DOHH2 (cell line): ENCODE results near the gene MYCBP.

Experiments used
- H3F3A ChIP-seq: fragments of 200-600 bp; sonication (generic), shearing (Covaris generic); 2 replicates; pipeline ENCODE4 v1.6.0; 2016; ENCODE audit warnings: antibody characterized with exemption, mild to moderate bottlenecking; ENCODE audit not compliant: control insufficient read depth, insufficient read depth
- H3K27ac ChIP-seq: fragments of 200-600 bp; sonication (generic); 2 replicates; pipeline ENCODE4 v1.5.1; 2014; ENCODE audit warnings: low read depth, mild to moderate bottlenecking, low read length, moderate library complexity
- H3K27me3 ChIP-seq: fragments of 200-600 bp; sonication (generic); 2 replicates; pipeline ENCODE4 v1.6.1; 2014; ENCODE audit warnings: mild to moderate bottlenecking, low read length, mixed read lengths; ENCODE audit not compliant: control insufficient read depth
- H3K36me3 ChIP-seq: fragments of 200-600 bp; sonication (generic); 2 replicates; pipeline ENCODE4 v1.6.1; 2014; ENCODE audit warnings: mild to moderate bottlenecking, low read length, moderate library complexity, mixed read lengths; ENCODE audit not compliant: control insufficient read depth
- H3K4me1 ChIP-seq: fragments of 200-600 bp; sonication (generic); 2 replicates; pipeline ENCODE4 v1.6.1; 2014; ENCODE audit warnings: mild to moderate bottlenecking, low read length, mixed read lengths; ENCODE audit not compliant: control insufficient read depth
- H3K4me2 ChIP-seq: fragments of 200-600 bp; sonication (generic); 2 replicates; pipeline ENCODE4 v1.6.0; 2014; ENCODE audit warnings: mild to moderate bottlenecking, low read length, moderate library complexity
- H3K4me3 ChIP-seq: fragments of 200-600 bp; sonication (generic); 2 replicates; pipeline ENCODE4 v1.5.1; 2014; ENCODE audit warnings: mild to moderate bottlenecking, low read length, mixed read lengths
- H3K79me2 ChIP-seq: fragments of 200-600 bp; sonication (generic); 2 replicates; pipeline ENCODE4 v1.6.1; 2014; ENCODE audit warnings: mild to moderate bottlenecking, low read length, mixed read lengths; ENCODE audit not compliant: control insufficient read depth
- H3K9me2 ChIP-seq: fragments of 200-600 bp; sonication (generic); replicated peaks from 2 replicates; pipeline ENCODE4 v1.6.1; 2014; ENCODE audit warnings: mild to moderate bottlenecking, low read length, mixed read lengths; ENCODE audit not compliant: control insufficient read depth
- H3K9me3 ChIP-seq: fragments of 200-600 bp; sonication (generic); 2 replicates; pipeline ENCODE4 v1.6.1; 2014; ENCODE audit warnings: antibody characterized with exemption, low read length, mixed read lengths; ENCODE audit not compliant: control insufficient read depth, insufficient read depth
- H4K20me1 ChIP-seq: fragments of 200-600 bp; sonication (generic); 2 replicates; pipeline ENCODE4 v1.6.0; 2014; ENCODE audit warnings: low read depth, mild to moderate bottlenecking, antibody characterized with exemption, low read length, moderate library complexity; ENCODE audit not compliant: control insufficient read depth, insufficient read depth
- EZH2phosphoT487 ChIP-seq: fragments of 200-600 bp; sonication (generic); IDR thresholded peaks from 2 replicates; pipeline ENCODE4 v1.6.1; 2017; ENCODE audit warnings: borderline replicate concordance, mild to moderate bottlenecking, antibody characterized with exemption, low read length, moderate library complexity, mixed read lengths
- TF ChIP-seq, protein P1 (sequence below): fragments of 200-600 bp; sonication (generic); IDR thresholded peaks from one replicate; pipeline ENCODE4 v1.5.1; 2014; ENCODE audit warnings: antibody characterized with exemption, mild to moderate bottlenecking, low read depth, low read length; ENCODE audit not compliant: poor library complexity, severe bottlenecking

The MYCBP gene

DNA sequence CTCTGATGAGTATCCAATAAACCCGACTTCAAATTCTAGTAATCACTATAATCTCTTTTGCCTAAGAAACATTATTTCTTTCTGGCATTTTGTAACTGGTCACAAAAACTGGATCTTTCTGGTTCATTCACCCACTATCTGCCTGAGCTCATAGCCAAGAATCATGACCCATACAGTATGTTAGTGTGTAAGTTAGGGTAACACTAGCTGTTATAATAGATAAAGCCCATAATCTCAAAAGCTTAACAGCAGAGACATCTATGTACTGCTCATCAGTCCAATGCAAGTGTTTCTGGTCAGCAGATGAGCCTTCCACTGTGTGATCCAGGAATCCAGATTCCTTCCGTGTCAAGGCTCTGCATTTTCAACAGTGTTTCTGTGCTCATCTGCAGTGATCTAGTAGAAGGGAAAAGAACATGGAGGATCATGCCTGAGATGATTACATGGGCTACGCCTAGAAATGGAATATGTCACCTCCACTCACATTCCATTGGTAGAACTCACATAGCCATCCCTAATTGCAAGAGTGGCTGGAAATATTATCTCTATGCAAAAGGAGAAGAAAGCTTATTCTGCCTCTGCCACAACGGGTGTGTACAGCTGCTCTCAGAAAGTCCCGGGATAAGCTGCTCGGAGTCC, 41.3 kb downstream of the MYCBP start:
- Histone ChIP-seq H3K36me3 (no peaks in the 10 kb centered on the region), H4K20me1 (no peaks in the 10 kb centered on the region), H3K9me2 (no peaks in the 10 kb centered on the region), H3K4me3 (no peak overlapping the region), H3K79me2 (no peaks in the 10 kb centered on the region), H3K9me3 (no peaks in the 10 kb centered on the region), H3K4me1 (no peaks in the 10 kb centered on the region), H3K27me3 (peaks cover 25% of the 10 kb centered on the region), H3K4me2 (no peak overlapping the region), H3F3A (no peaks in the 10 kb centered on the region), H3K27ac (no peak overlapping the region)
- no peak for TF ChIP-seq EZH2phosphoT487
- TF ChIP-seq, protein P1, sequence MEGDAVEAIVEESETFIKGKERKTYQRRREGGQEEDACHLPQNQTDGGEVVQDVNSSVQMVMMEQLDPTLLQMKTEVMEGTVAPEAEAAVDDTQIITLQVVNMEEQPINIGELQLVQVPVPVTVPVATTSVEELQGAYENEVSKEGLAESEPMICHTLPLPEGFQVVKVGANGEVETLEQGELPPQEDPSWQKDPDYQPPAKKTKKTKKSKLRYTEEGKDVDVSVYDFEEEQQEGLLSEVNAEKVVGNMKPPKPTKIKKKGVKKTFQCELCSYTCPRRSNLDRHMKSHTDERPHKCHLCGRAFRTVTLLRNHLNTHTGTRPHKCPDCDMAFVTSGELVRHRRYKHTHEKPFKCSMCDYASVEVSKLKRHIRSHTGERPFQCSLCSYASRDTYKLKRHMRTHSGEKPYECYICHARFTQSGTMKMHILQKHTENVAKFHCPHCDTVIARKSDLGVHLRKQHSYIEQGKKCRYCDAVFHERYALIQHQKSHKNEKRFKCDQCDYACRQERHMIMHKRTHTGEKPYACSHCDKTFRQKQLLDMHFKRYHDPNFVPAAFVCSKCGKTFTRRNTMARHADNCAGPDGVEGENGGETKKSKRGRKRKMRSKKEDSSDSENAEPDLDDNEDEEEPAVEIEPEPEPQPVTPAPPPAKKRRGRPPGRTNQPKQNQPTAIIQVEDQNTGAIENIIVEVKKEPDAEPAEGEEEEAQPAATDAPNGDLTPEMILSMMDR, result no peak

DNA sequence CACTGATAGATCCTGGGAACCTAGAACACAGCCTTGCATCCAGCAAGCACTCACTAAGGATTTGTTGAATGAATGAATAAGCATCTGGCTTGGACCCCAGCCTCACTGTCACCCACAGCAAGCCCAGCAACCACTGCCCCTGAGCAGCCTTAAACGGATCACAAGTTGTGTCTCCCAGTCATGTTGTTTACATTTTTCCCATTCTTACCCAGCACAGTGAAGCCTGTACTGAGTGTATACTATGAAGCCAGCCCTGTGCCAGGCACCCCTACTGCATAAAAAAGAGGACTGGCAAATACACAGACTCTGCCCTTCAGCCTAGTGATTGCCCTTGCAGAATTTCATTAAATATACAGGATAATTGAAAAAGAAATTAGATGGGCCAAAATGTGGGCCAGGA, 43.8 kb downstream of the MYCBP start:
- H3F3A ChIP-seq, result no peaks in the 10 kb centered on the region
- TF ChIP-seq EZH2phosphoT487, result no peak
- TF ChIP-seq, protein P1, result no peak
- no peaks in the 10 kb centered on the region for H3K79me2 ChIP-seq
- H3K36me3 ChIP-seq, result no peaks in the 10 kb centered on the region
- H3K4me1 ChIP-seq, result no peaks in the 10 kb centered on the region
- H3K27ac ChIP-seq, result no peak overlapping the region
- no peak overlapping the region for H3K4me3 ChIP-seq
- no peaks in the 10 kb centered on the region; the same call in 1 of the 2 replicates for H4K20me1 ChIP-seq
- H3K9me3 ChIP-seq, result no peaks in the 10 kb centered on the region
- H3K27me3 ChIP-seq, result peaks cover 48% of the 10 kb centered on the region
- H3K4me2 ChIP-seq, result no peak overlapping the region
- no peaks in the 10 kb centered on the region for H3K9me2 ChIP-seq

DNA sequence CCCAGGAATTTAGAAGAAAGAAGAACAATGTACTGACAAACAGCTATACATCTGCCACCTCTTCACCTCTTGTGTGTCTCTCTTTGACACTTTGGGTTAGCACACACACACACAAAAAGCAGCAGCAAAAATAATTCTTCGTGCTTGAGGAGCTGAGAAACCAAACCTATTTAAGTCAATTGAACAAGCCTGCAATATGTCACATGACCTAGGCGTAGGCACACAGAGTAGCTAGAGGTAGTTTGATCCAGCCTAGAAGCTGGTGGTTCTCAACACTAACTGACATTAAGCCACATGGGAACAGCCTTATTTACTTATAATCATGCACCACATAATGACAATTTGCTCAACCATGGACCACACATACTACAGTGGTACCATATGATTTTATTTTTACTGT, 45.8 kb downstream of the MYCBP start:
- Histone ChIP-seq H3K4me3 (no peak overlapping the region), H3K79me2 (no peaks in the 10 kb centered on the region), H3K4me1 (no peaks in the 10 kb centered on the region), H3K9me2 (no peaks in the 10 kb centered on the region), H3K4me2 (no peak overlapping the region), H3K9me3 (no peaks in the 10 kb centered on the region), H3K27me3 (peaks cover 54% of the 10 kb centered on the region), H3K36me3 (no peaks in the 10 kb centered on the region), H3F3A (no peaks in the 10 kb centered on the region), H3K27ac (no peak overlapping the region), H4K20me1 (no peaks in the 10 kb centered on the region; the same call in 1 of the 2 replicates)
- TF ChIP-seq, protein P1, result no peak
- TF ChIP-seq EZH2phosphoT487, result no peak
